Panc1 (cell line): ENCODE measurements around the gene CNIH2. TPM values are rescaled to one million over a fixed set of nuclear protein-coding genes. Genes with fewer than 3 reads are reported as not detected.
A peak's percentile ranks its signal among the peaks of the same experiment; 100 is the strongest.

ENCODE experiments used
- ATAC-seq: fragments of 200-7000 bp; cut with Tn5 transposase; 2 replicates; pipeline ENCODE4 v1.9.1; 2020; ENCODE audit warnings: mild to moderate bottlenecking, moderate library complexity
- BruUV-seq: library from RNA; stranded (reverse); fragments of 400-500 nt; replicated peaks from 2 replicates; lab custom pipeline; 2021; lab: Mats Ljungman, UMichigan
- CTCF ChIA-PET: fragments of 300-600 bp; sonication (Branson Sonifier 250); formaldehyde crosslinking; loops from one replicate; lab custom pipeline; 2022; ENCODE audit warnings: antibody characterized with exemption; lab: Charles Lee
- POLR2A ChIA-PET: fragments of 300-600 bp; sonication (Branson Sonifier 250); formaldehyde crosslinking; loops from one replicate; lab custom pipeline; 2022; ENCODE audit warnings: antibody characterized with exemption; lab: Charles Lee
- DNase-seq: peaks from one replicate; pipeline ENCODE4 v3.0.0-alpha.2; 2010; ENCODE audit warnings: low read depth, low spot score
- H3K27ac ChIP-seq: 2 replicates; pipeline ENCODE4 v1.5.1; 2011; ENCODE audit warnings: mild to moderate bottlenecking, low read length, inconsistent platforms
- H3K27me3 ChIP-seq: fragments of 200-500 bp; sonication (Bioruptor generic); 2 replicates; pipeline ENCODE4 v1.6.0; 2014; ENCODE audit warnings: low read length, inconsistent platforms; ENCODE audit not compliant: control insufficient read depth, insufficient read depth
- H3K36me3 ChIP-seq: fragments of 200-500 bp; sonication (Bioruptor generic); 2 replicates; pipeline ENCODE4 v1.5.1; 2014; ENCODE audit warnings: inconsistent platforms, mild to moderate bottlenecking, low read length, moderate library complexity; ENCODE audit not compliant: control insufficient read depth, insufficient read depth
- H3K4me1 ChIP-seq: 2 replicates; pipeline ENCODE4 v1.5.1; 2011; ENCODE audit warnings: inconsistent platforms, mild to moderate bottlenecking, low read length, moderate library complexity; ENCODE audit not compliant: control insufficient read depth, insufficient read depth
- H3K4me3 ChIP-seq, 2 experiments: 2 replicates each; pipeline ENCODE4 v1.5.1; 2011 to 2012; ENCODE audit warnings: low read depth in 2 of 2, low read length in 2 of 2, mild to moderate bottlenecking in 2 of 2, inconsistent platforms in 1 of 2, moderate library complexity in 1 of 2
- H3K9me3 ChIP-seq: fragments of 200-500 bp; sonication (Bioruptor generic); 2 replicates; pipeline ENCODE4 v1.5.1; 2014; ENCODE audit warnings: low read depth, mild to moderate bottlenecking, inconsistent platforms, low read length, moderate library complexity; ENCODE audit not compliant: control insufficient read depth, insufficient read depth
- POLR2AphosphoS5 ChIP-seq: IDR thresholded peaks from 2 replicates; pipeline ENCODE4 v1.6.1; 2012; ENCODE audit warnings: mild to moderate bottlenecking, low read depth, low read length, moderate library complexity
- REST ChIP-seq, 2 experiments: IDR thresholded peaks; 2 replicates each; pipeline ENCODE4 v1.6.1; 2011 to 2012; ENCODE audit warnings: low read depth in 2 of 2, control low read depth in 1 of 2, low read length in 1 of 2, mild to moderate bottlenecking in 1 of 2, moderate library complexity in 1 of 2; ENCODE audit not compliant: insufficient read depth in 1 of 2
- SIN3A ChIP-seq: IDR thresholded peaks from 2 replicates; pipeline ENCODE4 v1.6.1; 2012; ENCODE audit warnings: low read depth, mild to moderate bottlenecking, low read length, moderate library complexity, borderline replicate concordance; ENCODE audit not compliant: insufficient read depth
- TCF7L2 ChIP-seq: IDR thresholded peaks from 2 replicates; pipeline ENCODE4 v1.6.1; 2011; ENCODE audit warnings: mild to moderate bottlenecking, low read depth, low read length, inconsistent platforms
- in situ Hi-C: cut with HindIII; loops from 2 replicates; pipeline ENCODE4 v1.10.0; 2016; ENCODE audit warnings: low sequenced_read_pairs, low pct_unique_long_range_greater_than_20kb
- intact Hi-C: fragments of 100-400 bp; cut with micrococcal nuclease; formaldehyde crosslinking; loops from one replicate; pipeline ENCODE4 v1.10.0; 2022; ENCODE audit not compliant: unreplicated experiment
- total RNA-seq: library from RNA; stranded (reverse); gene quantifications from one replicate; pipeline ENCODE4 v1.2.1, GENCODE V29; 2021; ENCODE audit not compliant: unreplicated experiment
- TF ChIP-seq, protein P1 (sequence below): fragments of 450-650 bp; IDR thresholded peaks from 2 replicates; pipeline ENCODE4 v1.5.1; 2017; ENCODE audit warnings: mild to moderate bottlenecking

CNIH2 gene
- total RNA-seq, 1 experiment from 2014 or later: 9.3 TPM

DNA sequence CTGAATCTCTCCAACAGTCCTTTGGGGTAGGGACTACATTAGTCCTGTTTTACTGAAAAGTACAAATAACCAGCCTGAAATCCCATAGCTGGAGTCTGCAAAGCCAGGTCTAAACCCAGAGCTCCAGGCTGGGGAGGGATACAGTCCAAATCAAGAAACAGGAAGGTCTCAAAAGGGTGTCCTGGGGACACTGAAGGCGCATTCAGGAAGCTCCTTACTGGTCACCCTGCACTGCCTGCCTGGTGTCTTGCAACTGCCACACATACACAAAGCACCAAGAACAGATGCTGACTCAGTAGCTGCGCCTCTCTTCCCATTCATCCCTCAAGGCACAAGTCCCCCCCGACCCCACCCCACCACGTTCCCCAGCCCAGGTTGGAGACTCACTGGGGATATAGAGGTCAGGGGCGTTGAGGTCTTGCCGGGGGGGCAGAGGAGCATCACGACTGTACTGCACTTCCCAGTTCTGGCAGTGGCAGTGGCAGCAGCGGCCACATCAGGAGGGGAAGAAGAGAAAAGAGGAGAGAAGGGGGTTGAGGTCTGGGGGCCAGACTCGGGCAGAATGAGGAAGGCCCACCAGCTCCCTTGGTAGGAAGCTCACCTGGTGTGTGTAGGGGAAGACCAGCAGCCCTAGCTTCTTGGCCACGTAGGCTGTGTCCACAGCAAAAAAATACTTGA, 9.4 kb downstream of the CNIH2 start:
- CTCF ChIA-PET: no interaction called here
- BruUV-seq: no TSS peak
- Histone ChIP-seq H3K27me3 (no peaks in the 10 kb centered on the region), H3K4me3 (peak overlapping the region; percentile 83 to 86), H3K27ac (peak overlapping the region; percentile 98), H3K4me1 (peaks cover 32% of the 10 kb centered on the region), H3K9me3 (no peaks in the 10 kb centered on the region), H3K36me3 (no peaks in the 10 kb centered on the region; the same call in none of the 2 replicates)
- POLR2A ChIA-PET: interaction anchor here (0.6 kb wide), 1 partner anchor 12 kb away, joined by 6 read pairs; no protein-coding TSS in a partner anchor
- no peak for ATAC-seq
- TF ChIP-seq REST (IDR thresholded peaks at IDR 0.05; ENCODE audit: insufficient read depth in 1 of 2, low read depth in 2 of 2, low read length in 1 of 2) (no peak), TCF7L2 (no peak), POLR2AphosphoS5 (no peak), SIN3A (no peak)
- TF ChIP-seq, protein P1, sequence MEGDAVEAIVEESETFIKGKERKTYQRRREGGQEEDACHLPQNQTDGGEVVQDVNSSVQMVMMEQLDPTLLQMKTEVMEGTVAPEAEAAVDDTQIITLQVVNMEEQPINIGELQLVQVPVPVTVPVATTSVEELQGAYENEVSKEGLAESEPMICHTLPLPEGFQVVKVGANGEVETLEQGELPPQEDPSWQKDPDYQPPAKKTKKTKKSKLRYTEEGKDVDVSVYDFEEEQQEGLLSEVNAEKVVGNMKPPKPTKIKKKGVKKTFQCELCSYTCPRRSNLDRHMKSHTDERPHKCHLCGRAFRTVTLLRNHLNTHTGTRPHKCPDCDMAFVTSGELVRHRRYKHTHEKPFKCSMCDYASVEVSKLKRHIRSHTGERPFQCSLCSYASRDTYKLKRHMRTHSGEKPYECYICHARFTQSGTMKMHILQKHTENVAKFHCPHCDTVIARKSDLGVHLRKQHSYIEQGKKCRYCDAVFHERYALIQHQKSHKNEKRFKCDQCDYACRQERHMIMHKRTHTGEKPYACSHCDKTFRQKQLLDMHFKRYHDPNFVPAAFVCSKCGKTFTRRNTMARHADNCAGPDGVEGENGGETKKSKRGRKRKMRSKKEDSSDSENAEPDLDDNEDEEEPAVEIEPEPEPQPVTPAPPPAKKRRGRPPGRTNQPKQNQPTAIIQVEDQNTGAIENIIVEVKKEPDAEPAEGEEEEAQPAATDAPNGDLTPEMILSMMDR: no peak
- intact Hi-C loops: no loop called here
- in situ Hi-C loops: no loop called here
- no peak for DNase-seq

GRCh38 chr11:66287889-66288670, 10.1 kb downstream of the CNIH2 start:
- in situ Hi-C loops: no loop called here
- CTCF ChIA-PET: no interaction called here
- intact Hi-C loops: no loop called here
- ATAC-seq (peak; percentile 1; the same call in 1 of the 2 replicates), DNase-seq (no peak)
- POLR2A ChIA-PET: interaction anchor here (0.6 kb wide), 2 partner anchors 12 to 78 kb away, joined by 3 to 6 read pairs; no protein-coding TSS in a partner anchor
- H3K9me3 ChIP-seq: no peaks in the 10 kb centered on the region
- no peaks in the 10 kb centered on the region; the same call in none of the 2 replicates for H3K36me3 ChIP-seq
- H3K27me3 ChIP-seq: no peaks in the 10 kb centered on the region
- BruUV-seq: TSS peak; percentile 73
- TF ChIP-seq REST (IDR thresholded peaks at IDR 0.05; ENCODE audit: insufficient read depth in 1 of 2, low read depth in 2 of 2, low read length in 1 of 2) (no peak), POLR2AphosphoS5 (peak; percentile 21; the same call in 1 of the 2 replicates), TCF7L2 (no peak)
- TF ChIP-seq, protein P1: no peak
- peaks cover 26% of the 10 kb centered on the region for H3K4me1 ChIP-seq
- H3K4me3 ChIP-seq: peak overlapping the region; percentile 83 to 86
- H3K27ac ChIP-seq: peak overlapping the region; percentile 98
